ENCODE results near the gene SLC2A13.

The SLC2A13 gene

GRCh38 chr12:39972119-39972518, 133.8 kb downstream of the SLC2A13 start:
- POLR2A ChIA-PET, result no interaction called here
- DNase-seq (ENCODE audit: low read depth, low spot score), result no peak
- TF ChIP-seq, protein P1, sequence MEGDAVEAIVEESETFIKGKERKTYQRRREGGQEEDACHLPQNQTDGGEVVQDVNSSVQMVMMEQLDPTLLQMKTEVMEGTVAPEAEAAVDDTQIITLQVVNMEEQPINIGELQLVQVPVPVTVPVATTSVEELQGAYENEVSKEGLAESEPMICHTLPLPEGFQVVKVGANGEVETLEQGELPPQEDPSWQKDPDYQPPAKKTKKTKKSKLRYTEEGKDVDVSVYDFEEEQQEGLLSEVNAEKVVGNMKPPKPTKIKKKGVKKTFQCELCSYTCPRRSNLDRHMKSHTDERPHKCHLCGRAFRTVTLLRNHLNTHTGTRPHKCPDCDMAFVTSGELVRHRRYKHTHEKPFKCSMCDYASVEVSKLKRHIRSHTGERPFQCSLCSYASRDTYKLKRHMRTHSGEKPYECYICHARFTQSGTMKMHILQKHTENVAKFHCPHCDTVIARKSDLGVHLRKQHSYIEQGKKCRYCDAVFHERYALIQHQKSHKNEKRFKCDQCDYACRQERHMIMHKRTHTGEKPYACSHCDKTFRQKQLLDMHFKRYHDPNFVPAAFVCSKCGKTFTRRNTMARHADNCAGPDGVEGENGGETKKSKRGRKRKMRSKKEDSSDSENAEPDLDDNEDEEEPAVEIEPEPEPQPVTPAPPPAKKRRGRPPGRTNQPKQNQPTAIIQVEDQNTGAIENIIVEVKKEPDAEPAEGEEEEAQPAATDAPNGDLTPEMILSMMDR (IDR thresholded peaks at IDR 0.05; ENCODE audit: insufficient read depth, low read length, missing control alignments), result no peak
- CTCF ChIA-PET, result no interaction called here
- no peak overlapping the region for H3K4me3 ChIP-seq (ENCODE audit: low read depth, low read length)

- no peak overlapping the region for H3K4me3 ChIP-seq (ENCODE audit: low read depth, low read length)
- DNase-seq (ENCODE audit: low read depth, low spot score), result no peak
- POLR2A ChIA-PET, result no interaction called here
- CTCF ChIA-PET, result no interaction called here
- TF ChIP-seq, protein P1 (IDR thresholded peaks at IDR 0.05; ENCODE audit: insufficient read depth, low read length, missing control alignments), result no peak
These were observed 134.5 kb downstream of the SLC2A13 start for GRCh38 chr12:39971348-39971747.

GRCh38 chr12:39966721-39967120, 139.2 kb downstream of the SLC2A13 start:
- TF ChIP-seq, protein P1 (IDR thresholded peaks at IDR 0.05; ENCODE audit: insufficient read depth, low read length, missing control alignments), result no peak
- DNase-seq (ENCODE audit: low read depth, low spot score), result no peak
- CTCF ChIA-PET, result no interaction called here
- H3K4me3 ChIP-seq (ENCODE audit: low read depth, low read length), result no peak overlapping the region
- POLR2A ChIA-PET, result no interaction called here

GRCh38 chr12:39966256-39966655, 139.6 kb downstream of the SLC2A13 start:
- CTCF ChIA-PET, result no interaction called here
- no peak for DNase-seq (ENCODE audit: low read depth, low spot score)
- POLR2A ChIA-PET, result no interaction called here
- TF ChIP-seq, protein P1 (IDR thresholded peaks at IDR 0.05; ENCODE audit: insufficient read depth, low read length, missing control alignments), result no peak
- H3K4me3 ChIP-seq (ENCODE audit: low read depth, low read length), result no peak overlapping the region

- no peak for DNase-seq (ENCODE audit: low read depth, low spot score)
- POLR2A ChIA-PET, result no interaction called here
- TF ChIP-seq, protein P1 (IDR thresholded peaks at IDR 0.05; ENCODE audit: insufficient read depth, low read length, missing control alignments), result no peak
- H3K4me3 ChIP-seq (ENCODE audit: low read depth, low read length), result no peak overlapping the region
- CTCF ChIA-PET, result no interaction called here
These were observed 146.4 kb downstream of the SLC2A13 start for GRCh38 chr12:39959467-39959866.

DNA sequence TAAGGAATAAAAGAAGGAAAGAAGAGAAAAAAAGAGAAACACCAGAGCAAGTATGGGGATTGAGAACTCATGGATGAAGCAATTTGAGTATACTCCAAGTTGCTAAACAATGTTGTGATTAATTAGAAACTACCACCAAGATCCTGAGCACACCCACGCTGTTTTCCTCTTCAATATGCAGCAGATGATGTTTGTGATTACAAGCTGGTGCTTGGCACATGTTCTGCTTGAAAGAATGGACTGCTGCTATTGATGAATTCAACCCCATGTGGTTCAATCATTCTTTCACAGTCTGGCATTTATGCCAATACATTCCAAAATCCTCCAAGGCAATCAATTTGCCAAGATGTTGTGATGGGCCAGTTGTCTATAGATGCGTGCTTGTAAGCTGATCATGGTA, 146.8 kb downstream of the SLC2A13 start:
- POLR2A ChIA-PET, result no interaction called here
- TF ChIP-seq, protein P1 (IDR thresholded peaks at IDR 0.05; ENCODE audit: insufficient read depth, low read length, missing control alignments), result no peak
- H3K4me3 ChIP-seq (ENCODE audit: low read depth, low read length), result no peak overlapping the region
- CTCF ChIA-PET, result no interaction called here
- no peak for DNase-seq (ENCODE audit: low read depth, low spot score)
